HL-60 (cell line): ENCODE results near the gene SLC6A18.

Experiments used
- DNase-seq, 2 experiments: peaks; one replicate each; pipeline ENCODE4 v3.0.0-alpha.2; 2010 to 2020; ENCODE audit warnings: low read depth in 1 of 2, low spot score in 1 of 2
- H3K27ac ChIP-seq: fragments of 250-450 bp; sonication (Bioruptor Pico); replicated peaks from 2 replicates; pipeline ENCODE4 v1.5.1; 2020; ENCODE audit warnings: mild to moderate bottlenecking, moderate library complexity
- H3K27me3 ChIP-seq: fragments of 250-450 bp; sonication (Bioruptor Pico); 2 replicates; pipeline ENCODE4 v1.5.1; 2021; ENCODE audit warnings: mild to moderate bottlenecking, moderate library complexity; ENCODE audit not compliant: insufficient read depth, poor library complexity, severe bottlenecking
- H3K4me3 ChIP-seq: replicated peaks from 2 replicates; pipeline ENCODE4 v1.5.1; 2011; ENCODE audit warnings: mild to moderate bottlenecking, control low read depth, low read length; ENCODE audit not compliant: insufficient read depth
- CTCF ChIP-seq: IDR thresholded peaks from one replicate; pipeline ENCODE4 v1.5.1; 2011; ENCODE audit warnings: low read length, control low read depth, inconsistent platforms; ENCODE audit not compliant: insufficient read depth
- GABPA ChIP-seq: IDR thresholded peaks from 2 replicates; pipeline ENCODE4 v1.6.1; 2012; ENCODE audit warnings: low read depth
- POLR2AphosphoS5 ChIP-seq: IDR thresholded peaks from 2 replicates; pipeline ENCODE4 v1.6.1; 2012; ENCODE audit warnings: low read depth
- REST ChIP-seq: IDR thresholded peaks from 2 replicates; pipeline ENCODE4 v1.6.1; 2012; ENCODE audit warnings: low read depth; ENCODE audit not compliant: insufficient replicate concordance
- SPI1 ChIP-seq: IDR thresholded peaks from 2 replicates; pipeline ENCODE4 v1.6.1; 2012; ENCODE audit warnings: low read depth, mild to moderate bottlenecking, borderline replicate concordance

The SLC6A18 gene

DNA sequence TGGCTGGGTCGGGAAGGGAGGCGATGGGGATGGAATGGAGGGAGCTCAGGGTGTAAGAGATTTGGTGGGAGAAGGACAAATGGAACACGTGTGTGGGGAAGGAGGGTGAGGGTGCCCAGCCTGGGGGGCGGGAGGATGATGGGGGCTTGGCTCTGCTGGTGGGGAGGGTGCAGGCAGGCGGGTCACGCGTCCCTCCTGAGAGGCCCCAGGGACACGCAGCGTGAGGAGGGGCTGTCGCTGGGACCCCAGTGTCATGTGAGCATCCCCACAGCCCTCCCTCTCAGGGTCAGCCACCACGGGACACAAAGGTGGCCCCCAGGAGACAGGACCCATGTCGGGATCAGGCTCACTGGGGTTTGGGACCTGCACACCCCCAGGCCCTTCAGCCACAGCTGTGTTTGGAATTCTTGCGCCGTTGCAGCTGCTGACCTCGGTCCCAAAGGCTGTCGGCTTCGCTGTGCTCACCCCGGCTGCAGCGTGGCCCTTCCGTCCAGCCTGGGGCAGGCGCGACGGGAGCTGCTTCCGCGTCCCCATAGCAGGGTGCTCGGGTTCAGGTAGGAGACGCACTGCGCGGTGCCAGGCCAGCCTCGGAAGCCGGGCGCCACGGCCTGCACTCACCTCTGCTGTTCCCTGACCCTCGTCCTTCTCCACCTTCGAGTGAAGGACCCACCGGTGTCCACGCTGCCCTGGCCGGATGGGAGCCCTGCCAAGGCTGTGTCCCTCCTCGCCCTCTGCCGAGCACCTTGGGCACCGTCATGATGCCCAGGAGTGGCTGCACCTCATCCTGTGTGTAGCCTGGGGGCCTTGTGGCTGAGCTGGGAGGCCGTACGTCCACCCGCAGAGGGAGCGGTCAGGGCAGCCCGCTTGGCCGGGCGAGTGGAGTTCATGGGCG is 18.4 kb upstream of the SLC6A18 start:
- no peak for DNase-seq
- Histone ChIP-seq H3K27me3 (no peaks in the 10 kb centered on the region), H3K27ac (no peak overlapping the region), H3K4me3 (no peak overlapping the region)
- TF ChIP-seq REST, result no peak
- no peak for TF ChIP-seq CTCF
- no peak for TF ChIP-seq POLR2AphosphoS5
- TF ChIP-seq SPI1, result no peak
- TF ChIP-seq GABPA, result no peak

DNA sequence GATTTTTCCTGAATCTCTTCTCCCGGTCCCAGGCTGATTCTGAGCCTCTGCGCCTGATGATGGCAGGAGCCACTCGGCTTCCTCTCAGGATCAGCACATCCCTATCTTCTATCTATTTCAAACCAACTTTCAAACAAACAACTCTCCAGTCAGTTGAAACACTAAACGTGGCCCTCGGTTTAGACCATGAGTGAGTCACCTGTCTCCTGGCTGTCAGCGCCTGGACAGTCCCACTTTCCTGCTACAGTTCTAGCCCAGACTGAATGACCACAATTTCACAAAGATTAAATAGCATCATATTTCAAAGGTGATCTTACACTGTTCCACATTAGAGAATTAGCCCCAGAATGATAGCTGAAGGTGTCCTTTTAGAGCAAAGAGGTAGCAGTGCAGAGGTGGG is 17.6 kb upstream of the SLC6A18 start:
- TF ChIP-seq POLR2AphosphoS5, result no peak
- no peak for TF ChIP-seq CTCF
- no peak for TF ChIP-seq GABPA
- no peak for TF ChIP-seq REST
- no peak for TF ChIP-seq SPI1
- no peak overlapping the region for H3K27ac ChIP-seq

GRCh38 chr5:1208221-1208742 is 16.9 kb upstream of the SLC6A18 start:
- DNase-seq, result no peak
- Histone ChIP-seq H3K27ac (no peak overlapping the region), H3K4me3 (no peak overlapping the region), H3K27me3 (no peaks in the 10 kb centered on the region)
- TF ChIP-seq SPI1 (no peak), POLR2AphosphoS5 (no peak), CTCF (no peak), GABPA (no peak), REST (no peak)

More for the DNA sequence above, 17.6 kb upstream of the SLC6A18 start:
- Histone ChIP-seq H3K4me3 (no peak overlapping the region), H3K27me3 (no peaks in the 10 kb centered on the region)
- DNase-seq, result no peak
